Naive thymus-derived CD8-positive, alpha-beta T cell (primary cell): Measurements from ENCODE around the gene MRPL17. TPM values are rescaled to one million over a fixed set of nuclear protein-coding genes. Genes with fewer than 3 reads are reported as not detected.
A peak's percentile ranks its signal among the peaks of the same experiment; 100 is the strongest.

ENCODE experiments used
- ATAC-seq, 2 donors: fragments of 150-1000 bp; cut with Tn5 transposase in 1 of 2; sonication (Bioruptor Pico), chemical (Tn5 transposase) in 1 of 2; 1 replicate in 1 of 2; 2 replicates in 1 of 2; pipeline ENCODE4 v1.10.0; 2021; ENCODE audit warnings: mild to moderate bottlenecking in 2 of 2, moderate library complexity in 2 of 2
- POLR2A ChIA-PET: fragments of 350-600 bp; sonication (Branson Sonifier 250); formaldehyde crosslinking; loops from one replicate; lab custom pipeline; 2021; ENCODE audit warnings: antibody characterized with exemption; lab: Charles Lee
- DNase-seq, 10 donors: peaks; one replicate each; pipeline versions ENCODE4 v3.0.0 to v3.0.0-alpha.2; 2020 to 2022
- H3K27ac Mint-ChIP-seq, 10 donors: one replicate each; pipeline ENCODE4 v1.8.0; 2020 to 2022; ENCODE audit warnings: mild to moderate bottlenecking in 10 of 10, mixed read lengths in 10 of 10, moderate library complexity in 4 of 10, inconsistent platforms in 1 of 10
- H3K27me3 Mint-ChIP-seq, 5 donors: one replicate each; pipeline ENCODE4 v1.8.0; 2021 to 2022; ENCODE audit warnings: mixed read lengths in 5 of 5
- H3K36me3 Mint-ChIP-seq, 3 donors: one replicate each; pipeline ENCODE4 v1.8.0; 2020 to 2022; ENCODE audit warnings: mixed read lengths in 3 of 3, mild to moderate bottlenecking in 2 of 3, inconsistent platforms in 1 of 3
- H3K4me1 Mint-ChIP-seq, 4 donors: one replicate each; pipeline ENCODE4 v1.8.0; 2021 to 2022; ENCODE audit warnings: mixed read lengths in 4 of 4
- H3K4me3 Mint-ChIP-seq, 10 donors: one replicate each; pipeline ENCODE4 v1.8.0; 2020 to 2022; ENCODE audit warnings: mild to moderate bottlenecking in 10 of 10, mixed read lengths in 10 of 10, moderate library complexity in 6 of 10, inconsistent platforms in 1 of 10
- H3K9me3 Mint-ChIP-seq, 9 donors: one replicate each; pipeline ENCODE4 v1.8.0; 2020 to 2022; ENCODE audit warnings: mixed read lengths in 9 of 9, mild to moderate bottlenecking in 3 of 9, inconsistent platforms in 1 of 9, moderate library complexity in 1 of 9
- polyA plus RNA-seq, 3 donors: library from polyadenylated mRNA; unstranded; fragments of 300-500 nt; fragmentation: Illumina TruSeq; gene quantifications; one replicate each; pipeline ENCODE4 v1.2.3, GENCODE V29; 2021
- total RNA-seq, 8 experiments: library from RNA in 2 of 8; stranded (reverse) in 2 of 8; gene quantifications; one replicate each; pipeline ENCODE4 v1.2.3 and lab custom pipeline; 2021 to 2026

MRPL17 gene
- total and polyA plus RNA-seq, 5 experiments from 2014 or later = 16.2 to 30.1 (median 23.6) TPM

DNA sequence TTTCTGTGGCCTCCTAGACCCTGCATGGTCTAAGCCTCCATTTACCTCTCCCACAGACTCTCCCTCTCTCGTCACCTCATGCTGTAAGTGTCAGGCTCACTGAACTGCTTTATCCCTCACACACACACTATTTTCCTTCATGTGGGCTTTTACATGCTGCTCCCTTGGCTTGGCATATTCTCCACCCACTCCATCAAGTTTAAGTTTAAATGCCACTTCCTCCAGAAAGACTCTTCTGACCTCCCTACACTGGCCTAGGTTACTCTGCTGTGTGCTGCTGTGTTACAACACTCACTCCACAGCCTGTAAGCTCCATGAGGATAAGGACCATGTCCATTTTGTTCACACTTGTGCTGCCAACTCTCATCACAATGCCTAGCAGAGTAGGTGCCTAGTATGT, 30.0 kb downstream of the MRPL17 start:
- ATAC-seq (no peak), DNase-seq (no peak)
- Mint-ChIP-seq H3K27ac (no peak overlapping the region), H3K9me3 (no peaks in the 10 kb centered on the region), H3K36me3 (no peaks in the 10 kb centered on the region), H3K27me3 (no peaks in the 10 kb centered on the region), H3K4me1 (peaks cover 4 to 13% (median 10%) of the 10 kb centered on the region in 4 donors), H3K4me3 (no peak overlapping the region)
- POLR2A ChIA-PET = interaction anchor here (0.5 to 5.8 kb wide), 6 partner anchors 9 to 41 kb away, joined by 3 to 38 read pairs (median 4); partner anchors contain the start of genes TAF10 and TPP1

DNA sequence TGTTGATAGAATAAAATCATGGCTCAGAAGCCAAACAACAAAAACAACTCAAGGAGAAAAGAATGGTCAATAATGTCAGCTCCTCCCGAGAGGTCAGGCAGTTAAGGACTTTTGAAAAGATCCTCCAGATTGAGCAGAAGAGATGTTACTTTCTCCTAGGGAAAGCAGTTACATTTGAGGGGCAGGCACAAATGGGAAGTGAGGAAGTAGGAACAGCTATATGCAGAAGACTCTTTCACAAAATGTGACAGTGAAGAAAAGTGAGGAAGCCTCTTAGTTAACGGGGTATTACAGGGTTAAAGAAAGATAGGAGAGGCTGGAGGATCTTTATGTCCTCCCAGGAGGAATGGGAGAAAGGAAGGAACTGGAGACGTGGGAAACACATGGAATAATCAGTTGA, 31.0 kb downstream of the MRPL17 start:
- Mint-ChIP-seq H3K27me3 (no peaks in the 10 kb centered on the region), H3K9me3 (no peaks in the 10 kb centered on the region), H3K4me1 (peaks cover 4 to 13% (median 10%) of the 10 kb centered on the region in 4 donors), H3K4me3 (no peak overlapping the region), H3K27ac (no peak overlapping the region), H3K36me3 (no peaks in the 10 kb centered on the region)
- ATAC-seq (no peak), DNase-seq (no peak)
- POLR2A ChIA-PET = interaction anchor here (0.9 to 1.6 kb wide), 4 partner anchors 9 to 48 kb away, joined by 3 to 7 read pairs (median 3); partner anchors contain the start of gene TAF10

DNA sequence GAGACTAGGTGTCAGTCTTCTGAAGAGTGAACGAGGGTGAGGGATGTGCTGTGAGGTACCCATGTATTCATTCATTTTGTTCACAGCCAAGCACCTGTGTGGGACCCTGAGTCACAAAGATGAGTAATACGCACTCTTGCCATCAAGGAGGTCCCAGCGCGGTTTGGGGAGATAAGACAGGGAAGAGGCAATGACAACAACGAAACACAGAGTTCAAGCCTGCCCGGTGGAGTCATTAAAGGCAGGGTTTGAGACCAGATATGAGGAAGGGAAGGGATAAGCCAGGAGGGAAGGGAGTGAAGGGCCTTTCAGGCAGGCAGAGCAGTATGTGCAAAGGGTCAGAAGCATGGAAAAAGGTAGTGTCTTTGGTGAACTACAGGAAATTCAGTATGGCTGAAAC, 32.2 kb downstream of the MRPL17 start:
- Mint-ChIP-seq H3K27ac (no peak overlapping the region), H3K27me3 (no peaks in the 10 kb centered on the region), H3K4me3 (no peak overlapping the region), H3K9me3 (no peaks in the 10 kb centered on the region), H3K4me1 (peaks cover 0 to 2% (median 1%) of the 10 kb centered on the region in 4 donors), H3K36me3 (no peaks in the 10 kb centered on the region)
- POLR2A ChIA-PET = interaction anchor here (0.6 to 2.2 kb wide), 3 partner anchors 31 to 39 kb away, joined by 3 to 7 read pairs (median 7); partner anchors contain the start of gene TAF10
- no peak for ATAC-seq
- no peak for DNase-seq

DNA sequence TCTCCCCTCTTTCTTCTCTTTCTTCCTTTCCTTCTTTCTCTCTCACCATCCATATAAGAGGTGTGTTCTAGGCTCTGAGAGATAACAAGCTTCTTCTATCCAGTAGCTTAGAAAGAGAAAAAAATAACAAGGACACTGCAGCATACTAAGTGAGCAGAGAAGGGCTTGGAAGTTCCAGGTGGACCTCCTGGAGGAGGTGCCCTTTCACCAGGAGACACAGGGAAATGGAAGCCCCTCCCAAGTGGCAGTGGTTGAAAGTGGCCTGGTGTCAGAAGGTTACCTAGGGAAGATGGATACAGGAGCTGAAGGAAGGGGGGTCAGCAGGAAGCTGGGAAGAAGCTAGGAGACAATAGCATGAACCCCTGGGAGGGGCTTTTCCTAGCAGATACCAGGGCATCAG, 33.0 kb downstream of the MRPL17 start:
- Mint-ChIP-seq H3K9me3 (no peaks in the 10 kb centered on the region), H3K36me3 (no peaks in the 10 kb centered on the region), H3K4me1 (peaks cover 0 to 8% (median 0%) of the 10 kb centered on the region in 4 donors), H3K27me3 (no peaks in the 10 kb centered on the region), H3K27ac (no peak overlapping the region), H3K4me3 (no peak overlapping the region)
- POLR2A ChIA-PET = interaction anchor here (0.7 to 5.6 kb wide), 5 partner anchors 11 to 38 kb away, joined by 3 to 38 read pairs (median 4); partner anchors contain the start of genes MRPL17, TAF10 and TPP1
- DNase-seq (no peak), ATAC-seq (no peak)

DNA sequence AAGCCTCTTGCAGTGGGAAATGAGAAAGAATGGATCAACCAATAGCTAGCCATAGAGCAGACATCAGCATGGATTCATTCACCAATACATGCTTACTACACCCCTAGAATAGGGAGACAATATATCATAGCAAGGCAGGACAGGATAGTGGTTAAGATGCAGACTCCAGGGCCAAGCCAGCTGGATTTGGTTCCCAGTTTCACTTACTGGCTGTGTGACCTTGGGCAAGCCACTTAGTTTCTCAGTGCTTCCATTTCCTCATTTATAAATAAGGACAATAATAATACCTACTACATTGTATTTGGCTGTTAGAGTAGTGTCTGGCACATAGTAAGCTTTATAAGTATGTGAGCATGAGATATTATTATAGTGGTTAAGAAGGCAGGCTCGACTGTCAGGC, 34.6 kb downstream of the MRPL17 start:
- Mint-ChIP-seq H3K4me3 (no peak overlapping the region), H3K4me1 (peaks cover 0 to 12% (median 0%) of the 10 kb centered on the region in 4 donors), H3K27ac (no peak overlapping the region), H3K36me3 (no peaks in the 10 kb centered on the region), H3K27me3 (no peaks in the 10 kb centered on the region), H3K9me3 (no peaks in the 10 kb centered on the region)
- ATAC-seq (no peak), DNase-seq (no peak)
- POLR2A ChIA-PET = interaction anchor here (0.6 to 5.6 kb wide), 10 partner anchors 11 to 235 kb away, joined by 3 to 38 read pairs (median 5); partner anchors contain the start of genes MRPL17, TAF10 and TPP1

DNA sequence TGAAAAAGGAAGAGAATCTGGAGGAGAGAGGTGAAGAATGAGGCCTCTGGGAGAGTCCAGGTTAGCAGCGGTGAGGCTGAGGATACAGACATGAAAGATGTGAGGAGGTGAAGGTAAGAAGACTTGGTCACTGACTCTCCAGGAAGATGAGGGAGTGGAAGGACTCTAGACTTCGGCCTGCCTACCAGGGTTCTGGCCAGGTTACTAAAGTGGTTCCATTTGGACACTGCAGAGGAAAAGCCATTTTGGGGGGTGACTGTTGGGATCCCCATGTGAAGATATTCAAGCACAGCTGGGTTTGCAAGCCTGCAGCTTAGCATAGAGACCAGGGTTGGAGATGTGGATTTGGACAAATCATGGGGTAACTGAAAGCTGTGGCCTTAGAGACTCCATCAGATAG, 35.3 kb downstream of the MRPL17 start:
- ATAC-seq (no peak), DNase-seq (no peak)
- POLR2A ChIA-PET = interaction anchor here (0.9 to 5.6 kb wide), 11 partner anchors 8 to 166 kb away, joined by 3 to 38 read pairs (median 8); partner anchors contain the start of genes ARFIP2, DCHS1, MRPL17 and TAF10
- Mint-ChIP-seq H3K27me3 (no peaks in the 10 kb centered on the region), H3K36me3 (no peaks in the 10 kb centered on the region), H3K4me1 (peaks cover 0 to 12% (median 0%) of the 10 kb centered on the region in 4 donors), H3K27ac (no peak overlapping the region), H3K4me3 (no peak overlapping the region), H3K9me3 (no peaks in the 10 kb centered on the region)

DNA sequence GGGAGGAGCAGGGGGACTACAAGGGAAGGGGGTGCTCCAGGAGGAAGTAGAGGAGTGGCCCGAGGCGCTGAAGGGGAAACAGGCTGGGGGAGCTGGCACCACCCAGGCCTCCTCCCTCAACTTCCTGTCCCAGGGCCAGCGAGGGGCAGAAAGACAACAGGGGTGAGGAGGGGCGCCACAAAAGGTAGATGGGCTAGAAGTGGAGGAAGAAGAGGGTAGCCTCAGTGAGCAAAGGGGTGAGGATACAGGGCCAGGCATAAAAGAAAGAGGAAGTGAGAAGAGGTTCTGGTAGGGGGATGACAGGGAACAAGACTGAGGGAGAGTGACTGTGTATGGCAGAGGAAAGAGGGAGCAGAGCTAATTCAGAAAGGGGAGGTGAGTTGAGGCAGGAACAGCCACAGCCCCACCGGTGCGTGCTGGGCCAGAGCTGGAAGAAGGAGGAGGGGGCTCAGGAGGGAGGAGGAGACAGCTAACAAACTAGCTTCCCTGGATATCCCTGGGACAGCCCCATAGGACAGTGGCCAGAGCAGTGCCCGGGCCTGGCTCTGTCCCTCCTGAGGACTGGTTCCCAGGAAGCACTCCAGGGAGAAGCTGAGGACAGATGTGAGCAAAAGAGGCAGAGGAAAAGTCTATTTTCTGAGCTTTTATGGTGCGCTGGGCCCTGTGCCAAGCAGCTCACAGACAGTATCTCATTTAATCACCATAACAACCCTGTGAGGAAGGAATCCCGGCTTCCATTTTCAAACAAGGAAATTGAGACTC, 36.0 kb downstream of the MRPL17 start:
- POLR2A ChIA-PET = interaction anchor here (0.5 to 5.6 kb wide), 16 partner anchors 9 to 230 kb away, joined by 3 to 38 read pairs (median 4); partner anchors contain the start of genes ARFIP2, DCHS1, MRPL17 and TAF10
- H3K9me3 Mint-ChIP-seq = no peaks in the 10 kb centered on the region
- ATAC-seq (peak; percentile 73 to 78), DNase-seq (peak in 7 of 10 donors; percentile 18 to 45 (median 37))
- H3K4me1 Mint-ChIP-seq = peaks cover 0 to 12% (median 0%) of the 10 kb centered on the region in 4 donors
- no peak overlapping the region for H3K27ac Mint-ChIP-seq
- H3K27me3 Mint-ChIP-seq = no peaks in the 10 kb centered on the region
- no peak overlapping the region for H3K4me3 Mint-ChIP-seq
- no peaks in the 10 kb centered on the region for H3K36me3 Mint-ChIP-seq

DNA sequence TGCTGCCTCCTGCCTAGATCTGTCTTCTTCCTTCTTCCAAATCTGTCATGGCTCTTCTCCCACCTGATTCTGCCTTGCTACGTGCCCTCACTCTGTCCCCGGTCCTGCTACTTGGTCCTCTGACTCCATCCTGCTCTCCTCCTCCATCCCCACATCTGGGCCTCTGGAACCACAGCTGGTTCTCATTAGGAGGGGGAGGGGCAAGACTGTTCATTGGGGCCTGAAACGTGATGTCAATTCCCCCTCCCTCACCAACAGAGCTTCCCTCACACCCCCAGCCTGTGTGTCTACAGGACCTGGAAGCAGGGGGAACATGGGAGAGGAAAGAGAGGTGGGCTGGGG, 36.6 kb downstream of the MRPL17 start:
- POLR2A ChIA-PET = interaction anchor here (0.5 to 5.6 kb wide), 14 partner anchors 9 to 230 kb away, joined by 3 to 38 read pairs (median 6); partner anchors contain the start of genes DCHS1, MRPL17, TAF10 and TPP1
- H3K27ac Mint-ChIP-seq = no peak overlapping the region
- H3K4me1 Mint-ChIP-seq = peaks cover 0 to 12% (median 0%) of the 10 kb centered on the region in 4 donors
- no peaks in the 10 kb centered on the region for H3K36me3 Mint-ChIP-seq
- H3K9me3 Mint-ChIP-seq = no peaks in the 10 kb centered on the region
- DNase-seq = no peak
- ATAC-seq = peak in 1 of 2 donors; percentile 19
- H3K27me3 Mint-ChIP-seq = no peaks in the 10 kb centered on the region
- no peak overlapping the region for H3K4me3 Mint-ChIP-seq

DNA sequence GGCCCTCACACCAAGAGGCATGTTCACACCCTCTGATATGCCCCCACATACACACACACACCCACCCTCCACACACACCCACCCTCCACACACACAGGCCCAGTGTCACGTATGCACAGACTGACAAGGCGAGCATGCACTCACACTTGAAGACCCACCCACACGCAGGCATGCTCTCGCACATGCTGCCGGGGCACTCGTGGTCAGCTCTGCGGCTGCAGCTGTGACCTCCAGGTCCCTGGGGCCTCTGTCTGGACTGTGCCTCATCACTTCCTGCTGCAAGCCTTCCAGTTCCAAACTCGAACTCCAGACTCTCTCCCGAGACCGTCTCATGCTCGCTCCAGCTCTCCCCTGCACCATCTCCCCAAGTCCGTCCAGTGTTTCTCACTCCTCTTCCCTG, 37.1 kb downstream of the MRPL17 start:
- no peak overlapping the region for H3K27ac Mint-ChIP-seq
- H3K4me1 Mint-ChIP-seq = peaks cover 0 to 12% (median 0%) of the 10 kb centered on the region in 4 donors
- H3K9me3 Mint-ChIP-seq = no peaks in the 10 kb centered on the region
- no peaks in the 10 kb centered on the region for H3K36me3 Mint-ChIP-seq
- POLR2A ChIA-PET = interaction anchor here (1.1 to 5.6 kb wide), 5 partner anchors 9 to 36 kb away, joined by 4 to 38 read pairs (median 18); partner anchors contain the start of genes TAF10 and TPP1
- DNase-seq = no peak
- ATAC-seq = no peak
- H3K27me3 Mint-ChIP-seq = no peaks in the 10 kb centered on the region
- no peak overlapping the region for H3K4me3 Mint-ChIP-seq

DNA sequence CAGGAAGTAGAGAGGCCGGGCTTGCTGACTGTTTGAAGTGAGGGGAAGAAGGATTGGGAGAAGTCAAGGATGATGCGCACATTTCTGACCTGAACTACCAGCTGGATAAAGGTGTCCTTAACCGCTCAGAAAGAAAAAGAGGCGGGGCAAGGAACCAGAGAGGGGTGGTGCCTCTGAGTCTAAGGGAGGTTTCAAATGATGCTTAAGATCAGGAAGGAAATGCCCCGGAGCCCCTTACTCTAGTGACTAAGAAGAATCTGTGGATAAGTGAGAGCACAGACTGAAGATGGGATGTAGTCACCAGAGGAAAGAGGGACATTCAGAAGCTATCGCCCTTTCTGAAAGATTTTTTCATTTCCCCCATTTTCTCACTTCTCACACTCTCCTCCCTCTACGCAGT, 40.2 kb downstream of the MRPL17 start:
- no peak for DNase-seq
- POLR2A ChIA-PET = interaction anchor here (0.8 to 1.7 kb wide), 5 partner anchors 10 to 31 kb away, joined by 3 to 6 read pairs (median 3); partner anchors contain the start of genes TAF10 and TPP1
- no peak for ATAC-seq
- no peaks in the 10 kb centered on the region for H3K27me3 Mint-ChIP-seq
- H3K9me3 Mint-ChIP-seq = no peaks in the 10 kb centered on the region
- peaks cover 2 to 17% (median 7%) of the 10 kb centered on the region in 4 donors for H3K4me1 Mint-ChIP-seq
- no peak overlapping the region for H3K4me3 Mint-ChIP-seq
- H3K27ac Mint-ChIP-seq = no peak overlapping the region
- peaks cover 0 to 10% (median 0%) of the 10 kb centered on the region in 3 donors for H3K36me3 Mint-ChIP-seq

DNA sequence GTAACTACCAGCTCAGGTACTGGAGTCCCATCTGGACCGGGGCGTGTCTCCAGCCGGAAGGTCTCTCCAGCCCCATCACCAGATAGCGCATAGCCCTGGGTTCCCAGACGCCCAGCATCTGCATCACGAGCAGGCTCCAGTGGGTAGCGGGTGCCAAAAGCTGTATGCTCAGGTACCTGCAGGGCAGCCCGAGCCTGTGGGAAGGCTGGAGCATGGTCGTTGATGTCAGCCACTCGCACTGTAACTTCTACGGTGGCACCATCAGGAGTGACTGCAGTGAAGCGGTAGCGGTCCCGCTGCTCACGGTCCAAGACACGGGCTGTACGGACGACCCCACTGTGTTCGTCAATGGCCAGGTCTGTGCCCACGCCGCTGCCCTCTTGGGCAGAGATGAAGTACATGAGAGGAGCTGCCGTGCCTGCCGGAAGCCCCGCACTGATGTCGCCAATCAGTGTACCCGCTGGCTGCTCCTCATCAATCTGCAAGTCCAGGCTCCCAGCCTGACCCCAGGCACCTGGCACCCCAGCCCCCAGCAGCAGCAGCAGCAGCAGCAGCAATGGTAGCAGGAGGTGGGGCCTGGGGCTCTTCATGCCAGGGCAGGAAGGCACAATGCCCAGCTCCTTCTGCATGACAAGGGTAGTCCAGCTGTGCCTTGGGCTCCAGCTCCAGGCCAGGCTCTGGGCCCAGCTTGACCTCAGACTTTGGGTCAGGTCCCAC, 42.0 kb downstream of the MRPL17 start:
- Mint-ChIP-seq H3K4me3 (no peak overlapping the region), H3K27ac (no peak overlapping the region), H3K36me3 (peaks cover 0 to 10% (median 0%) of the 10 kb centered on the region in 3 donors), H3K4me1 (peaks cover 2 to 17% (median 7%) of the 10 kb centered on the region in 4 donors), H3K27me3 (no peaks in the 10 kb centered on the region), H3K9me3 (no peaks in the 10 kb centered on the region)
- no peak for ATAC-seq
- no peak for DNase-seq
- POLR2A ChIA-PET = no interaction called here
